ENCODE measurements around the gene UBE2I.

Gene UBE2I

GRCh38 chr16:1311212-1311737 is 1.8 kb downstream of the UBE2I start:
- no peak overlapping the region for H3K27ac ChIP-seq (ENCODE audit: low read length)
- peak overlapping the region; percentile 91 for H3K4me3 ChIP-seq (ENCODE audit: low read length)
- H4K20me1 ChIP-seq (ENCODE audit: insufficient read depth, low read length), result peaks cover 62% of the 10 kb centered on the region

DNA sequence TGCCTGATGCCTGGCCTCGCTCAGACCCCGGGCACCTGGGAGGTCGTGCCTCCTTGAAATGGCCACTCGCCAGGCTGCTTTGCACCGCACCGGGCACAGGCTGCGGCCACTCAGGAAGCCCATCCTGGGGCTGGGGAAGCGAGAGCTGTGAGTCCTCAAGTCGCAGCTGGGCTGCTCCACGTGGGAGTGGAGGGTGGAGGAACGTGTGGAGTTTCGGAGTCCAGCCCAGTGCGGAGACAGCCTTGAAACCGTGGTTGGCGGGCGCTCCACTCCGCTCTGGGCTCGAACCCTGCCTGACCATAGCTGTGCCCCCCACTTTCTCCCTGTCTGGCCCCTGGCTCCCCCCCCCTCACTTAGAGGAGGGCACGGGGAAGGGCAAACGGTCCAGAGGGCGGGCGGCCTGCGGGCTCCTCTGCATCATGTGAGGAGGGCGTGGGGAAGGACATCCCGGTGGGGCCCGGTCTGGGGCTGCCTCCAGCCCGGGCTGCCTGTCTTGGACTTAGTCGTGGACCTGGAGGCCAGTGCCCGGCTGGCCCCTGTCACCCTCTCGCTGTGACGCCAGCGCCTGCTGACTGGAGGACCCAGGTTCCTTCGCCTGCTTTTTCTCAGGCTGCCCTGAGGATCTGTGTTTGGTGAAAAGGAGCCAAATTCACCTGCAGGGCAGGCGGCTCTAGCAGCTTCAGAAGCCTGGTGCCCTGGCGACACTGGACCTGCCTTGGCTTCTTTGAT is 2.5 kb downstream of the UBE2I start:
- peak overlapping the region; percentile 91; the same call in 1 of the 2 replicates for H3K9ac ChIP-seq (ENCODE audit: low read length)
- TF ChIP-seq CTCF (IDR thresholded peaks at IDR 0.05; ENCODE audit: low read depth, low read length) (no peak), EZH2phosphoT487 (IDR thresholded peaks at IDR 0.05; ENCODE audit: low read depth) (no peak)
- peak overlapping the region; percentile 91 for H3K4me3 ChIP-seq (ENCODE audit: low read length)
- peaks cover 64% of the 10 kb centered on the region for H4K20me1 ChIP-seq (ENCODE audit: insufficient read depth, low read length)
- H3K4me2 ChIP-seq (ENCODE audit: low read length), result peak overlapping the region; percentile 98
- peaks cover 72% of the 10 kb centered on the region for H3K79me2 ChIP-seq (ENCODE audit: low read length)
- peaks cover 50% of the 10 kb centered on the region for H3K36me3 ChIP-seq (replicated peaks; ENCODE audit: low read depth, low read length)
- no peak overlapping the region for H3K27ac ChIP-seq (ENCODE audit: low read length)
- H3K27me3 ChIP-seq (ENCODE audit: low read depth, low read length), result no peaks in the 10 kb centered on the region
- no peak overlapping the region for H2AFZ ChIP-seq (ENCODE audit: low read depth, low read length)
- H3K9me3 ChIP-seq (ENCODE audit: insufficient read depth, low read length), result no peaks in the 10 kb centered on the region
- peaks cover 15% of the 10 kb centered on the region for H3K4me1 ChIP-seq (ENCODE audit: low read length)

More at GRCh38 chr16:1311212-1311737, 1.8 kb downstream of the UBE2I start:
- Histone ChIP-seq H3K27me3 (ENCODE audit: low read depth, low read length) (no peaks in the 10 kb centered on the region), H3K36me3 (replicated peaks; ENCODE audit: low read depth, low read length) (peaks cover 45% of the 10 kb centered on the region), H2AFZ (ENCODE audit: low read depth, low read length) (no peak overlapping the region), H3K4me1 (ENCODE audit: low read length) (peaks cover 15% of the 10 kb centered on the region), H3K9ac (ENCODE audit: low read length) (peak overlapping the region; percentile 91), H3K4me2 (ENCODE audit: low read length) (peak overlapping the region; percentile 98), H3K79me2 (ENCODE audit: low read length) (peaks cover 71% of the 10 kb centered on the region), H3K9me3 (ENCODE audit: insufficient read depth, low read length) (no peaks in the 10 kb centered on the region)
- TF ChIP-seq EZH2phosphoT487 (IDR thresholded peaks at IDR 0.05; ENCODE audit: low read depth), result no peak

DNA sequence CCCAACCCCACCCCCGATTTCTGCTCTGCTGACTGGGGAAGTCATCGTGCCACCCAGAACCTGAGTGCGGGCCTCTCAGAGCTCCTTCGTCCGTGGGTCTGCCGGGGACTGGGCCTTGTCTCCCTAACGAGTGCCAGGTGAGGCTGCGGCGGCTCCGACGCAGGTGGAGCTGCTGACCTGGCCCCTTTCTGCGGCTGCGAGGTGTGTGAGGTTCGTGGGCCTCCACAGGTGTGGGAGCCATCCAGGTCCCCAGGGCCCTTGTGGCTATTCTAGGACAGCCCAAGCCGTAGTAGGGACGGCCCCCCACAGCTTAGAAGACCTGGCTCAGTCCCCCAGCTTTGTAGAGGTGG is 3.0 kb downstream of the UBE2I start:
- no peak for TF ChIP-seq CTCF (IDR thresholded peaks at IDR 0.05; ENCODE audit: low read depth, low read length)
- no peak for TF ChIP-seq EZH2phosphoT487 (IDR thresholded peaks at IDR 0.05; ENCODE audit: low read depth)
- Histone ChIP-seq H3K36me3 (replicated peaks; ENCODE audit: low read depth, low read length) (peaks cover 54% of the 10 kb centered on the region), H2AFZ (ENCODE audit: low read depth, low read length) (no peak overlapping the region), H3K4me2 (ENCODE audit: low read length) (no peak overlapping the region), H3K27me3 (ENCODE audit: low read depth, low read length) (no peaks in the 10 kb centered on the region), H3K27ac (ENCODE audit: low read length) (no peak overlapping the region), H4K20me1 (ENCODE audit: insufficient read depth, low read length) (peaks cover 66% of the 10 kb centered on the region), H3K4me1 (ENCODE audit: low read length) (peaks cover 15% of the 10 kb centered on the region), H3K79me2 (ENCODE audit: low read length) (peaks cover 76% of the 10 kb centered on the region), H3K9me3 (ENCODE audit: insufficient read depth, low read length) (no peaks in the 10 kb centered on the region), H3K9ac (ENCODE audit: low read length) (no peak overlapping the region), H3K4me3 (ENCODE audit: low read length) (no peak overlapping the region)

DNA sequence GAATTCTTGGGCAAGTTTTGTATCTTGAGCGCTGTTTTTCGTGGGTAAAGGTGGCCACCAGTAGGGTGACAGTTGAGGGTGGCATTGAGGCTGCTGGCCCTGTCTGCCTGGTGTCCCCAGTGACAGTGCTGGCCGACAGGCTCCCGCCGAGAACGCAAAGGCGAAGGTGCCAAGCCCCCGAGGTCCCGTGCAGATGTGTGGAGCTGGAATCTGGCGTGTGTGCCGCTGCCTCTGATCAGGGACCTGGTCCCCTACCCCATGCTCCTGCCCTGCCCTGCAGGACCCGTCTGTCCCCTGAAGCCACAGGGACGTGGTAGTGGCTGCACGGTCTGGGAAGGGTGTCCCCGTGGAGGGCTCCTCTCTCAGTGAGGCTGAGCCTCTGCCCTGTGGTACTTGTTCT is 3.5 kb downstream of the UBE2I start:
- peaks cover 71% of the 10 kb centered on the region for H4K20me1 ChIP-seq (ENCODE audit: insufficient read depth, low read length)
- TF ChIP-seq CTCF (IDR thresholded peaks at IDR 0.05; ENCODE audit: low read depth, low read length), result no peak
- TF ChIP-seq EZH2phosphoT487 (IDR thresholded peaks at IDR 0.05; ENCODE audit: low read depth), result no peak
- no peaks in the 10 kb centered on the region for H3K27me3 ChIP-seq (ENCODE audit: low read depth, low read length)
- H3K36me3 ChIP-seq (replicated peaks; ENCODE audit: low read depth, low read length), result peaks cover 59% of the 10 kb centered on the region
- H3K9me3 ChIP-seq (ENCODE audit: insufficient read depth, low read length), result no peaks in the 10 kb centered on the region
- peaks cover 81% of the 10 kb centered on the region for H3K79me2 ChIP-seq (ENCODE audit: low read length)
- peaks cover 14% of the 10 kb centered on the region for H3K4me1 ChIP-seq (ENCODE audit: low read length)
- no peak overlapping the region for H3K9ac ChIP-seq (ENCODE audit: low read length)
- H3K4me2 ChIP-seq (ENCODE audit: low read length), result no peak overlapping the region
- H2AFZ ChIP-seq (ENCODE audit: low read depth, low read length), result no peak overlapping the region
- no peak overlapping the region for H3K27ac ChIP-seq (ENCODE audit: low read length)
- H3K4me3 ChIP-seq (ENCODE audit: low read length), result no peak overlapping the region
